ENCODE results near the gene ZKSCAN2.

GRCh38 chr16:25256695-25257469 lies 763 bp downstream of the ZKSCAN2 start:
- TF ChIP-seq PCBP1 (IDR thresholded peaks at IDR 0.05; ENCODE audit: low read depth, low read length, poor library complexity, severe bottlenecking) (no peak), EP300 (IDR thresholded peaks at IDR 0.05; ENCODE audit: low read length) (no peak), FOXP1 (CRISPR knock-in tag; IDR thresholded peaks at IDR 0.05) (no peak), CTCF (IDR thresholded peaks at IDR 0.05 in 2 of 3, conservative IDR thresholded peaks at IDR 0.05 in 1 of 3; ENCODE audit: insufficient read depth in 2 of 3, low read depth in 1 of 3, low read length in 3 of 3) (no peak)
- TF ChIP-seq, protein P1, sequence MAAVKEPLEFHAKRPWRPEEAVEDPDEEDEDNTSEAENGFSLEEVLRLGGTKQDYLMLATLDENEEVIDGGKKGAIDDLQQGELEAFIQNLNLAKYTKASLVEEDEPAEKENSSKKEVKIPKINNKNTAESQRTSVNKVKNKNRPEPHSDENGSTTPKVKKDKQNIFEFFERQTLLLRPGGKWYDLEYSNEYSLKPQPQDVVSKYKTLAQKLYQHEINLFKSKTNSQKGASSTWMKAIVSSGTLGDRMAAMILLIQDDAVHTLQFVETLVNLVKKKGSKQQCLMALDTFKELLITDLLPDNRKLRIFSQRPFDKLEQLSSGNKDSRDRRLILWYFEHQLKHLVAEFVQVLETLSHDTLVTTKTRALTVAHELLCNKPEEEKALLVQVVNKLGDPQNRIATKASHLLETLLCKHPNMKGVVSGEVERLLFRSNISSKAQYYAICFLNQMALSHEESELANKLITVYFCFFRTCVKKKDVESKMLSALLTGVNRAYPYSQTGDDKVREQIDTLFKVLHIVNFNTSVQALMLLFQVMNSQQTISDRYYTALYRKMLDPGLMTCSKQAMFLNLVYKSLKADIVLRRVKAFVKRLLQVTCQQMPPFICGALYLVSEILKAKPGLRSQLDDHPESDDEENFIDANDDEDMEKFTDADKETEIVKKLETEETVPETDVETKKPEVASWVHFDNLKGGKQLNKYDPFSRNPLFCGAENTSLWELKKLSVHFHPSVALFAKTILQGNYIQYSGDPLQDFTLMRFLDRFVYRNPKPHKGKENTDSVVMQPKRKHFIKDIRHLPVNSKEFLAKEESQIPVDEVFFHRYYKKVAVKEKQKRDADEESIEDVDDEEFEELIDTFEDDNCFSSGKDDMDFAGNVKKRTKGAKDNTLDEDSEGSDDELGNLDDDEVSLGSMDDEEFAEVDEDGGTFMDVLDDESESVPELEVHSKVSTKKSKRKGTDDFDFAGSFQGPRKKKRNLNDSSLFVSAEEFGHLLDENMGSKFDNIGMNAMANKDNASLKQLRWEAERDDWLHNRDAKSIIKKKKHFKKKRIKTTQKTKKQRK (IDR thresholded peaks at IDR 0.05; ENCODE audit: borderline replicate concordance, low read depth, low read length) = no peak
